ENCODE data around the gene CSNK1G2.

The CSNK1G2 gene

DNA sequence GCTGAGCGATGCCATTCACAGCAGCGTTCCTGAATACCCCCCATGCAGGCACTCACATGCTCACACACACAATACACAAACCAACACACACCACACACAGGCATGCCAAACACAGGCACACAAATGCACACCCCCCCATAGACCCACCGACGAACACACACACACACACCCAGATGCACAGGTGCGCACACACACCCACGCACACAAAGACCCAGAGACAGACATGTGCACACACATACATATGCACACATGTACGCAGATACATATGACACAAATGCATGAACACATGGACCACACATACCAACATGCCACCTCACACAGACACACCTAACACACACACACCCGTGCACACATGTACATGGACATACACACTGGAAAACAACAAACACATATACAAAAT is 7.0 kb upstream of the CSNK1G2 start:
- no peak overlapping the region for H3K27ac ChIP-seq (ENCODE audit: low read depth, low read length)

DNA sequence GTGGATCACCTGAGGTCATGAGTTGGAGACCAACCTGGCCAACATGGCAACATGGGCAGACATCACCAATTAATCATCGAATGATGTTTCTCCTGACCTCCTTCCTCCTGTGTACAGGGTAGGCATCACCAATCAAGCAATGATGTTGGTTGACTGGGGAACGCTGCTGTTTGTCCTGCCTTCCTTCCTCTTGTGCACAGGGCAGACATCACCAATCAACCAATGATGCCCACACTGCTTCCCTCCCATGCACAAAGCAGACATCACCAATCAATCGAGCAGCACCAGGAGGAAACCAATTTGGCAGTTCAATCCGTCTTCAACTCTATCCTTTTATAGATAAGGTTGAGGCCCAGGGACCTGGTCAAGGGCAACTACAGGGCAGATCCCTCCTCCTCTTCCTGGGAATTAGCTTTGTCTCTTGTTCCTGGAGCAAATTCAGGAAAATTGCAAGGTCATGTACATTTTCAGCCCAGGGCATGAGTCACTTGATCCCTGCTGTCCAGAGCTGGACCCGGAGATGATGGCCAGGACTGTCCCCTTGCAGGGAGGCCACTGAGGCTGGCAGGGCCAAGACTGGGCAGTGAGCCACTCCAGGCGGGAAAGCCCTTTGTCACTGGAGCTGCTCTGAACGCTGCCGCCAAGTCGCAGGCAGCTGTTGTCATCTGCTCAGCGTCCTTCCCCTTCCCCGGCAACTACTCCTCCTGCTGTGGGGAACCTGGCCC is 5.3 kb upstream of the CSNK1G2 start:
- H3K18ac ChIP-seq (ENCODE audit: low read length) = no peak overlapping the region
- peak in 1 of 2 donors; percentile 9 for DNase-seq
- no peak overlapping the region for H2AK5ac ChIP-seq (ENCODE audit: low read length)
- peaks cover 9 to 14% of the 10 kb centered on the region in 2 experiments for H3K4me1 ChIP-seq (ENCODE audit: control insufficient read depth in 1 of 2, insufficient read depth in 2 of 2, low read length in 2 of 2)
- H3K9me3 ChIP-seq (ENCODE audit: insufficient read depth, low read depth, low read length) = peaks cover 7% of the 10 kb centered on the region
- peak overlapping the region; percentile 17 for H3K4me3 ChIP-seq (ENCODE audit: low read depth, low read length)
- no peak overlapping the region for H4K91ac ChIP-seq (ENCODE audit: low read depth, low read length)
- H3K23ac ChIP-seq (ENCODE audit: low read length) = no peak overlapping the region
- peaks cover 5% of the 10 kb centered on the region for H3K79me2 ChIP-seq (ENCODE audit: control insufficient read depth, insufficient read depth, low read length, poor library complexity)
- no CpG with 5 or more reads among the region's 11 CpGs for WGBS (ENCODE audit: extremely low coverage, insufficient coverage, insufficient read length)
- peaks cover 0 to 2% of the 10 kb centered on the region in 2 experiments for H3K36me3 ChIP-seq (ENCODE audit: control insufficient read depth in 1 of 2, insufficient read depth in 2 of 2, low read length in 2 of 2)
- H3K79me1 ChIP-seq (ENCODE audit: low read length) = peaks cover 9% of the 10 kb centered on the region
- H2BK12ac ChIP-seq (ENCODE audit: low read length) = no peak overlapping the region
- H3K4me2 ChIP-seq (ENCODE audit: low read length) = no peak overlapping the region
- H3K27me3 ChIP-seq (ENCODE audit: insufficient read depth, low read length) = no peaks in the 10 kb centered on the region
- no peak overlapping the region for H3K27ac ChIP-seq (ENCODE audit: low read depth, low read length)
- H3K4ac ChIP-seq (ENCODE audit: low read depth, low read length) = no peak overlapping the region
- no peak overlapping the region for H2BK120ac ChIP-seq (ENCODE audit: insufficient read depth, low read length, poor library complexity)
- no peak overlapping the region for H3K9ac ChIP-seq (ENCODE audit: low read length)
- no peak overlapping the region for H4K12ac ChIP-seq (ENCODE audit: low read depth, low read length)
- no peak overlapping the region for H2AFZ ChIP-seq (ENCODE audit: insufficient read depth, low read length, poor library complexity)
- H2BK5ac ChIP-seq (ENCODE audit: low read depth, low read length, poor library complexity) = no peak overlapping the region
- no peak overlapping the region for H3K14ac ChIP-seq (ENCODE audit: low read length)
- no peak overlapping the region for H4K8ac ChIP-seq (ENCODE audit: low read depth, low read length)

More for the DNA sequence above, 7.0 kb upstream of the CSNK1G2 start:
- DNase-seq = no peak
- Histone ChIP-seq H2BK5ac (ENCODE audit: low read depth, low read length, poor library complexity) (no peak overlapping the region), H2BK12ac (ENCODE audit: low read length) (no peak overlapping the region), H2AFZ (ENCODE audit: insufficient read depth, low read length, poor library complexity) (no peak overlapping the region), H4K91ac (ENCODE audit: low read depth, low read length) (no peak overlapping the region), H3K9ac (ENCODE audit: low read length) (no peak overlapping the region), H2AK5ac (ENCODE audit: low read length) (no peak overlapping the region), H3K36me3 (ENCODE audit: control insufficient read depth in 1 of 2, insufficient read depth in 2 of 2, low read length in 2 of 2) (no peaks in the 10 kb centered on the region), H3K14ac (ENCODE audit: low read length) (no peak overlapping the region), H3K4me3 (ENCODE audit: low read depth, low read length) (no peak overlapping the region), H4K12ac (ENCODE audit: low read depth, low read length) (no peak overlapping the region), H3K9me3 (ENCODE audit: insufficient read depth, low read depth, low read length) (peaks cover 7% of the 10 kb centered on the region), H3K4me2 (ENCODE audit: low read length) (no peak overlapping the region), H3K18ac (ENCODE audit: low read length) (no peak overlapping the region), H3K27me3 (ENCODE audit: insufficient read depth, low read length) (no peaks in the 10 kb centered on the region), H3K79me1 (ENCODE audit: low read length) (no peaks in the 10 kb centered on the region), H3K4me1 (ENCODE audit: control insufficient read depth in 1 of 2, insufficient read depth in 2 of 2, low read length in 2 of 2) (peaks cover 7 to 10% of the 10 kb centered on the region in 2 experiments), H3K4ac (ENCODE audit: low read depth, low read length) (no peak overlapping the region), H3K23ac (ENCODE audit: low read length) (no peak overlapping the region), H4K8ac (ENCODE audit: low read depth, low read length) (no peak overlapping the region), H2BK120ac (ENCODE audit: insufficient read depth, low read length, poor library complexity) (no peak overlapping the region), H3K79me2 (ENCODE audit: control insufficient read depth, insufficient read depth, low read length, poor library complexity) (no peaks in the 10 kb centered on the region)
- no CpG with 5 or more reads among the region's 8 CpGs for WGBS (ENCODE audit: extremely low coverage, insufficient coverage, insufficient read length)

DNA sequence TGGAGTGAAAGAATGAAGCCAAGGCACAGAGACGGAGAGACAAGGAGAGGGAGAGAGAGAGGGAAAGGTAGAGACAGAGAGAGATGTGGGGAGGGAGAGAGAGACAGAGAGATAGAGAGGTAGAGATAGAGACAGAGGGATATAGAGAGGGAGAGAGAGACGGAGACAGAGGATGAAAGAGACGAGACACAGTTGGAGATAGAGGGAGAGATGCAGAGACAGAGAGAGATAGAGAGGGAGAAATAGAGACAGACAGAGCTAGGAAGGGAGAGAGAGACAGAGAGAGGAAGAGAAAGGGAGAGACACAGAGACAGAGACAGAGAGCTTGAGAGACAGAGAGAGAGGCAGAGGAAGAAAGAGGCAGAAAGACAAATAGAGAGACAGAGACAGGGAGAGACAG is 4.5 kb upstream of the CSNK1G2 start:
- DNase-seq = no peak

DNA sequence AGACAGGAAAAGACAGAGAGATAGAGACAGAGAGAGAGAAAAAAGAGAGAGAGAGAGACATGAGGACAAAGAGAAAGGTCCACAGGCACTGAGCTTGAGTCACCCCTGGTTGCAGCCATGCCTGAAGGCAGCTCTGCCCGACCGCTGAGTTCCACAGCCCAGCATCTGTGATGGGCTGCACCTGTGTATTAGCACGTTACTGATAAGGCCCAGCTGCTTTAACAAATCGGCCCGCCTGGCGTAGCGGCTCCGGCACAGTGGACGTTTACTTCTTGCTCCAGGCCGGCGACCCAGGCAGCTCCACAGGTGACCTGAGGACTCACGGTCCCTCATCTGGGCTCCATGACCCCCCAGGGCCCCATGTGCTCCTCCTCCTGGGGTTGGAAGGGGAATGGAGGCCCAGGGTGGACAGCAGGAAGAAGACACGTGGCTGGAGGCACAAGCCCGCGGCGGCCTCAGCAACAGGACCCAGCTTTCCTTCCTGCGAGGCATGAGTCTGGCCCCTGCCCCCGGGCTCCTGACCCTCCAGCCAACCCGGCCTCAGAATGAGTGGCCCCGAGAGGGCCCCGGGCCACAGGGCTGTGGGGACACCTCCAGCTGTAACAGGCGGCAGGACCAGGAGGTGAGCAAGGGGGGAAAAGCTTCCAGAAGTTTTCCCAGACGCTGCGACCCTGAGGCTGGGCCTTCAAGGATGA is 3.9 kb upstream of the CSNK1G2 start:
- Histone ChIP-seq H3K27ac (ENCODE audit: low read depth, low read length) (no peak overlapping the region), H3K23ac (ENCODE audit: low read length) (no peak overlapping the region), H2BK12ac (ENCODE audit: low read length) (no peak overlapping the region), H4K12ac (ENCODE audit: low read depth, low read length) (no peak overlapping the region), H2AK5ac (ENCODE audit: low read length) (no peak overlapping the region), H4K91ac (ENCODE audit: low read depth, low read length) (no peak overlapping the region), H3K4me2 (ENCODE audit: low read length) (no peak overlapping the region), H3K4me3 (ENCODE audit: low read depth, low read length) (no peak overlapping the region), H2BK120ac (ENCODE audit: insufficient read depth, low read length, poor library complexity) (no peak overlapping the region), H3K27me3 (ENCODE audit: insufficient read depth, low read length) (no peaks in the 10 kb centered on the region), H3K4ac (ENCODE audit: low read depth, low read length) (no peak overlapping the region), H4K8ac (ENCODE audit: low read depth, low read length) (no peak overlapping the region), H3K18ac (ENCODE audit: low read length) (no peak overlapping the region), H3K14ac (ENCODE audit: low read length) (no peak overlapping the region), H3K36me3 (ENCODE audit: control insufficient read depth in 1 of 2, insufficient read depth in 2 of 2, low read length in 2 of 2) (peaks cover 0 to 2% of the 10 kb centered on the region in 2 experiments), H2AFZ (ENCODE audit: insufficient read depth, low read length, poor library complexity) (no peak overlapping the region), H3K9ac (ENCODE audit: low read length) (no peak overlapping the region), H3K9me3 (ENCODE audit: insufficient read depth, low read depth, low read length) (peaks cover 4% of the 10 kb centered on the region), H3K4me1 (ENCODE audit: control insufficient read depth in 1 of 2, insufficient read depth in 2 of 2, low read length in 2 of 2) (peaks cover 9 to 14% of the 10 kb centered on the region in 2 experiments), H3K79me2 (ENCODE audit: control insufficient read depth, insufficient read depth, low read length, poor library complexity) (peaks cover 12% of the 10 kb centered on the region), H3K79me1 (ENCODE audit: low read length) (peaks cover 16% of the 10 kb centered on the region), H2BK5ac (ENCODE audit: low read depth, low read length, poor library complexity) (no peak overlapping the region)
- WGBS (ENCODE audit: extremely low coverage, insufficient coverage, insufficient read length) = no CpG with 5 or more reads among the region's 24 CpGs
- DNase-seq = peak; percentile 32 to 42

More for the DNA sequence above, 4.5 kb upstream of the CSNK1G2 start:
- Histone ChIP-seq H4K12ac (ENCODE audit: low read depth, low read length) (no peak overlapping the region), H2AK5ac (ENCODE audit: low read length) (no peak overlapping the region), H2AFZ (ENCODE audit: insufficient read depth, low read length, poor library complexity) (no peak overlapping the region), H3K36me3 (ENCODE audit: control insufficient read depth in 1 of 2, insufficient read depth in 2 of 2, low read length in 2 of 2) (peaks cover 0 to 2% of the 10 kb centered on the region in 2 experiments), H3K27me3 (ENCODE audit: insufficient read depth, low read length) (no peaks in the 10 kb centered on the region), H3K79me1 (ENCODE audit: low read length) (peaks cover 12% of the 10 kb centered on the region), H3K18ac (ENCODE audit: low read length) (no peak overlapping the region), H3K27ac (ENCODE audit: low read depth, low read length) (no peak overlapping the region), H3K4me3 (ENCODE audit: low read depth, low read length) (no peak overlapping the region), H4K91ac (ENCODE audit: low read depth, low read length) (no peak overlapping the region), H3K23ac (ENCODE audit: low read length) (no peak overlapping the region), H3K79me2 (ENCODE audit: control insufficient read depth, insufficient read depth, low read length, poor library complexity) (peaks cover 6% of the 10 kb centered on the region), H3K9me3 (ENCODE audit: insufficient read depth, low read depth, low read length) (peaks cover 7% of the 10 kb centered on the region), H3K4me1 (ENCODE audit: control insufficient read depth in 1 of 2, insufficient read depth in 2 of 2, low read length in 2 of 2) (peaks cover 9 to 14% of the 10 kb centered on the region in 2 experiments), H4K8ac (ENCODE audit: low read depth, low read length) (no peak overlapping the region), H2BK120ac (ENCODE audit: insufficient read depth, low read length, poor library complexity) (no peak overlapping the region), H2BK5ac (ENCODE audit: low read depth, low read length, poor library complexity) (no peak overlapping the region), H3K4me2 (ENCODE audit: low read length) (no peak overlapping the region), H3K14ac (ENCODE audit: low read length) (no peak overlapping the region), H3K9ac (ENCODE audit: low read length) (no peak overlapping the region), H2BK12ac (ENCODE audit: low read length) (no peak overlapping the region), H3K4ac (ENCODE audit: low read depth, low read length) (no peak overlapping the region)
- no CpG with 5 or more reads among the region's 3 CpGs for WGBS (ENCODE audit: extremely low coverage, insufficient coverage, insufficient read length)
